ENCODE data around the gene PRKG1.

Gene PRKG1

DNA sequence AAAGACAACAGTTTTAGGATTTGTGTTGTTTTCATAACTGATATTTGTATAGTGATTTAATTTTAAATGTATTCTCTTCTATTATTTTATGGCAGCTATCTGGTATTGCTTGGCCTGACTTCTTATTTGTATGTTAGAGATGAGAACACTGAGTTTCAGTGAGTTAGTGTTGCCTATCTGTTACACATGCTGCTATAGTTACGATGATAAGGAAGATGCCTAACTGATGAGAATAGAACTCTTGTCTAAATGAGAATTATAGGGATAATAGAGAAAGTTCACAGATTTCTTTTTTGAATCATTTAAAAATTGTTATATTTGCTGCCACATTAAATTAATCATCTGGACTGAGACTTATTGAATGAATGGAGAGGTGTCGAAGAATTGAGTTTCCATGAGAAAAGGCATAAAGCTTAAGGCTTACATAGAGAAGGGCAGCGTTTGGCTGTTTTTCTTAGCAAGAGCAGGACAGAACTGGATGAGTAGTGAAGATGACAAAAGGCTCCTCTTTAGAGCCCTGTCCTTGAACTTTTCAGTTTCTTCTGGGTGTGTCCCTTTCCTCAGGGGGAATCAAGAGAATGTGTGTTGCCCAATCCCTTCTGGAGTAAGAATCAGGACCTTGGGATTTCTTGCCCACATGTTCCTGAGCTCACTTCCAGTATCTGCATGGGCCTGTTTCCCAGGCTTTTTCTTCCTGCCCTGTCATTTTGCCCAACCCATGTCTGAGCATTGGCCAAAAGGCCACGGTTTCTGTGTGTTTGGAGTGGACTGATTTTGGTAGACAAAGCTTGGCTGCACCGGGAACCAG is 820.7 kb downstream of the PRKG1 start:
- Histone ChIP-seq H2AFZ (ENCODE audit: low read depth, low read length) (no peak overlapping the region), H3K9me3 (ENCODE audit: insufficient read depth, low read length, severe bottlenecking) (no peaks in the 10 kb centered on the region), H3K4me3 (ENCODE audit: low read depth in 1 of 2, low read length in 2 of 2) (no peak overlapping the region), H3K4me2 (ENCODE audit: insufficient read depth, low read length) (no peak overlapping the region), H3K9ac (ENCODE audit: low read depth, low read length) (no peak overlapping the region), H3K79me2 (ENCODE audit: insufficient read depth, low read length) (no peaks in the 10 kb centered on the region), H3K4me1 (ENCODE audit: insufficient read depth, low read length) (no peaks in the 10 kb centered on the region), H4K20me1 (ENCODE audit: insufficient read depth, low read length) (no peaks in the 10 kb centered on the region), H3K27me3 (ENCODE audit: insufficient read depth, low read length, poor library complexity) (no peaks in the 10 kb centered on the region), H3K27ac (ENCODE audit: low read length) (no peak overlapping the region), H3K36me3 (ENCODE audit: insufficient read depth, low read length) (no peaks in the 10 kb centered on the region)
- DNase-seq (no peak), ATAC-seq (ENCODE audit: insufficient read depth, low read depth) (no peak)
- TF ChIP-seq EZH2 (IDR thresholded peaks at IDR 0.05; ENCODE audit: borderline replicate concordance, low read depth, low read length, severe bottlenecking): no peak
- TF ChIP-seq, protein P1, sequence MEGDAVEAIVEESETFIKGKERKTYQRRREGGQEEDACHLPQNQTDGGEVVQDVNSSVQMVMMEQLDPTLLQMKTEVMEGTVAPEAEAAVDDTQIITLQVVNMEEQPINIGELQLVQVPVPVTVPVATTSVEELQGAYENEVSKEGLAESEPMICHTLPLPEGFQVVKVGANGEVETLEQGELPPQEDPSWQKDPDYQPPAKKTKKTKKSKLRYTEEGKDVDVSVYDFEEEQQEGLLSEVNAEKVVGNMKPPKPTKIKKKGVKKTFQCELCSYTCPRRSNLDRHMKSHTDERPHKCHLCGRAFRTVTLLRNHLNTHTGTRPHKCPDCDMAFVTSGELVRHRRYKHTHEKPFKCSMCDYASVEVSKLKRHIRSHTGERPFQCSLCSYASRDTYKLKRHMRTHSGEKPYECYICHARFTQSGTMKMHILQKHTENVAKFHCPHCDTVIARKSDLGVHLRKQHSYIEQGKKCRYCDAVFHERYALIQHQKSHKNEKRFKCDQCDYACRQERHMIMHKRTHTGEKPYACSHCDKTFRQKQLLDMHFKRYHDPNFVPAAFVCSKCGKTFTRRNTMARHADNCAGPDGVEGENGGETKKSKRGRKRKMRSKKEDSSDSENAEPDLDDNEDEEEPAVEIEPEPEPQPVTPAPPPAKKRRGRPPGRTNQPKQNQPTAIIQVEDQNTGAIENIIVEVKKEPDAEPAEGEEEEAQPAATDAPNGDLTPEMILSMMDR (IDR thresholded peaks at IDR 0.05; ENCODE audit: borderline replicate concordance, extremely low read depth, low read length, poor library complexity, severe bottlenecking): no peak

- no peak for DNase-seq
- Histone ChIP-seq H3K36me3 (ENCODE audit: insufficient read depth, low read length) (no peaks in the 10 kb centered on the region), H3K4me3 (ENCODE audit: low read depth in 1 of 2, low read length in 2 of 2) (no peak overlapping the region), H3K79me2 (ENCODE audit: insufficient read depth, low read length) (no peaks in the 10 kb centered on the region), H3K4me2 (ENCODE audit: insufficient read depth, low read length) (no peak overlapping the region), H3K27ac (ENCODE audit: low read length) (no peak overlapping the region), H3K27me3 (ENCODE audit: insufficient read depth, low read length, poor library complexity) (no peaks in the 10 kb centered on the region), H3K9me3 (ENCODE audit: insufficient read depth, low read length, severe bottlenecking) (no peaks in the 10 kb centered on the region), H3K4me1 (ENCODE audit: insufficient read depth, low read length) (no peaks in the 10 kb centered on the region), H3K9ac (ENCODE audit: low read depth, low read length) (no peak overlapping the region), H2AFZ (ENCODE audit: low read depth, low read length) (no peak overlapping the region), H4K20me1 (ENCODE audit: insufficient read depth, low read length) (no peaks in the 10 kb centered on the region)
- ATAC-seq (ENCODE audit: insufficient read depth, low read depth): no peak
- TF ChIP-seq EZH2 (IDR thresholded peaks at IDR 0.05; ENCODE audit: borderline replicate concordance, low read depth, low read length, severe bottlenecking): no peak
These were observed 822.6 kb downstream of the PRKG1 start for GRCh38 chr10:51896849-51897248.

DNA sequence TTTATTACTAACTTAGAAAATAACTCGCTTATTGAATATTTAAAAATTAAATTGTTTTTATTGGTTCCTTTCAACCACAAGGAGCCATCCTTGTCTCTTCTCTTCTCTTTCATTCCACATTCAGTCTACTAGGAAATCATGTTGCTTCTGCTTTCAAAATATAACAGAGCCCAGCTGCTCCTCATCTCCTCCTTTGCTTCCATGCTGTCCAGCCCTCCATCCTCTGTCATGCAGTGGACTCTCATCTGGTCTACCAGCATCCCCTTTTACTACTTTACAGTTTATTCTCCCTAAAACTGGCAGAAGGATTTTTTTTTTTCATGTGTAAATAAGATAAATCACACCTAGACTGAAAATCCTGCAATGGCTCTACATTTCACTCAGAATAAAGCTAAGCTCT is 823.3 kb downstream of the PRKG1 start:
- DNase-seq (no peak), ATAC-seq (ENCODE audit: insufficient read depth, low read depth) (no peak)
- Histone ChIP-seq H3K36me3 (ENCODE audit: insufficient read depth, low read length) (no peaks in the 10 kb centered on the region), H3K4me2 (ENCODE audit: insufficient read depth, low read length) (no peak overlapping the region), H3K79me2 (ENCODE audit: insufficient read depth, low read length) (no peaks in the 10 kb centered on the region), H4K20me1 (ENCODE audit: insufficient read depth, low read length) (no peaks in the 10 kb centered on the region), H2AFZ (ENCODE audit: low read depth, low read length) (no peak overlapping the region), H3K27ac (ENCODE audit: low read length) (no peak overlapping the region), H3K4me3 (ENCODE audit: low read depth in 1 of 2, low read length in 2 of 2) (no peak overlapping the region), H3K27me3 (ENCODE audit: insufficient read depth, low read length, poor library complexity) (no peaks in the 10 kb centered on the region), H3K9me3 (ENCODE audit: insufficient read depth, low read length, severe bottlenecking) (no peaks in the 10 kb centered on the region), H3K9ac (ENCODE audit: low read depth, low read length) (no peak overlapping the region), H3K4me1 (ENCODE audit: insufficient read depth, low read length) (no peaks in the 10 kb centered on the region)
- no peak for TF ChIP-seq EZH2 (IDR thresholded peaks at IDR 0.05; ENCODE audit: borderline replicate concordance, low read depth, low read length, severe bottlenecking)
- TF ChIP-seq, protein P1 (IDR thresholded peaks at IDR 0.05; ENCODE audit: borderline replicate concordance, extremely low read depth, low read length, poor library complexity, severe bottlenecking): no peak

DNA sequence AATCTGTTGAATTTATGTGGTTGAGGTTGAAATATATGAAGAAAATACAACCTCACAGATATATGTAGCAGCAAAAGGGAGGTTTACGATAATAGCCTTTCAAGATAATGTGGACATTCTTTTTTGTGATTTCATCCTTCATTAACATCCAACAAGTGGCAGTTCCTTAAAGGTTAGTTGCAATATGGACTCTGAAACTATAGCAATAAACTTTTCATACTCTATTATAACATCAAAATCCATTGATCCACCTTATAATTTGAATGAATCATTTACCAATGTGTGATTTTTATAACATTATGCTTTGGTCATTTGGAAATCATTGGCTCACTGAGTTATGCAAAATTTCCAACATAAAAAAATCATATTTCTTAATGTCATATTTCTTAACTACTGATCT is 825.9 kb downstream of the PRKG1 start:
- H3K4me1 ChIP-seq (ENCODE audit: insufficient read depth, low read length): no peaks in the 10 kb centered on the region

More for the DNA sequence above, 825.9 kb downstream of the PRKG1 start:
- Histone ChIP-seq H3K4me2 (ENCODE audit: insufficient read depth, low read length) (no peak overlapping the region), H2AFZ (ENCODE audit: low read depth, low read length) (no peak overlapping the region), H3K4me3 (ENCODE audit: low read depth in 1 of 2, low read length in 2 of 2) (no peak overlapping the region), H3K9ac (ENCODE audit: low read depth, low read length) (no peak overlapping the region), H3K9me3 (ENCODE audit: insufficient read depth, low read length, severe bottlenecking) (no peaks in the 10 kb centered on the region), H4K20me1 (ENCODE audit: insufficient read depth, low read length) (no peaks in the 10 kb centered on the region), H3K27ac (ENCODE audit: low read length) (no peak overlapping the region), H3K27me3 (ENCODE audit: insufficient read depth, low read length, poor library complexity) (no peaks in the 10 kb centered on the region), H3K79me2 (ENCODE audit: insufficient read depth, low read length) (no peaks in the 10 kb centered on the region), H3K36me3 (ENCODE audit: insufficient read depth, low read length) (no peaks in the 10 kb centered on the region)
- ATAC-seq (ENCODE audit: insufficient read depth, low read depth): no peak
- DNase-seq: no peak
- TF ChIP-seq, protein P1 (IDR thresholded peaks at IDR 0.05; ENCODE audit: borderline replicate concordance, extremely low read depth, low read length, poor library complexity, severe bottlenecking): no peak
- no peak for TF ChIP-seq EZH2 (IDR thresholded peaks at IDR 0.05; ENCODE audit: borderline replicate concordance, low read depth, low read length, severe bottlenecking)
